HG02870 (cell line): Measurements from ENCODE around the gene RMC1.

Experiments used
- ATAC-seq: cut with Tn5 transposase; IDR thresholded peaks from one replicate; pipeline ENCODE4 v1.9.1; 2021; ENCODE audit warnings: mild to moderate bottlenecking, moderate library complexity; ENCODE audit not compliant: unreplicated experiment

RMC1 gene

DNA sequence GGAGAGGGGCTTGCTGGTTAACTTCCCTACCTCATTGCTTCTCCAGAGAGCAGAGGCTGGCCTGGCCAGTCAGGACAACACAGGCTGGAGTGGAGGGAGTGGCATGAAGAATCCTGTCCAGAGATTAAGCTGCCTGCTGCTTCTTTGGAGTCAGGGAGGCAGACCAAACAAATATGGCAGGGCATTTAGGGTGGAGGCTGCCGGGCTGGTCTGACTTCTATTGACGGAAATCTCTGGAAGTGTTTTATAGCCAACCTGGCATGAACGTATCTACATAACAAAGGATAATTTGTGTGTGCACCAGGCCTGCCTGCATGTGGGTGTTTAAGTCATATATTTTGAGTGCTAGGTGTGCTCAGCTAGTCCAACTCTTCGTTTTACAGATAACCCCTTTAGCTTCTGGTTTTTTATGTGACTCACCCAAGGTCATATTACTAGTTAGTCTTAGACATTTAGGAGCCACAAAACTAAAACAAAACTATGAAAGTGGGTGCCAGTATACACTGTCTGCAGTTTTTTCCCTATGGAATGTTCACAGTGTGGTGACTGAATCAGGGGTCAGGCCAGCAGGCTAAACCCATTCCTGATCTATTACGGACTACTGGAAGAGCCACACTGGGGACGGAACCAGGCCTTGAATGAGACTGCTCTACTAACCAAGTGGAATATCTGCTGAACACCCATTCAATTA is 77.5 kb downstream of the RMC1 start:
- ATAC-seq = no peak
